Memory B cell (primary cell): ENCODE measurements around the gene DUOXA1.
"Not testable (repeated sequence)": the region's sequence is repeated elsewhere in the genome, so short reads cannot be mapped to it uniquely, and the experiment has no call there.

Source experiments
- ATAC-seq: fragments of 150-1000 bp; cut with Tn5 transposase; 2 replicates; pipeline ENCODE4 v1.10.0; 2021; ENCODE audit warnings: low read depth, mild to moderate bottlenecking, moderate library complexity
- DNase-seq, 2 donors: peaks; one replicate each; pipeline ENCODE4 v3.0.0; 2022; ENCODE audit warnings: low spot score in 2 of 2
- H3K27ac Mint-ChIP-seq: one replicate; pipeline ENCODE4 v1.8.0; 2022; ENCODE audit warnings: mild to moderate bottlenecking, moderate library complexity, mixed read lengths
- H3K27me3 Mint-ChIP-seq: one replicate; pipeline ENCODE4 v1.8.0; 2022; ENCODE audit warnings: mixed read lengths
- H3K36me3 Mint-ChIP-seq: one replicate; pipeline ENCODE4 v1.8.0; 2022; ENCODE audit warnings: mild to moderate bottlenecking, mixed read lengths
- H3K4me1 Mint-ChIP-seq: one replicate; pipeline ENCODE4 v1.8.0; 2022; ENCODE audit warnings: mixed read lengths
- H3K4me3 Mint-ChIP-seq: one replicate; pipeline ENCODE4 v1.8.0; 2022; ENCODE audit warnings: mild to moderate bottlenecking, moderate library complexity, mixed read lengths
- H3K9me3 Mint-ChIP-seq: one replicate; pipeline ENCODE4 v1.8.0; 2022; ENCODE audit warnings: mixed read lengths

Gene DUOXA1

GRCh38 chr15:45106002-45106790 lies 23.5 kb downstream of the DUOXA1 start:
- Mint-ChIP-seq H3K4me3 (no peak overlapping the region), H3K36me3 (no peaks in the 10 kb centered on the region), H3K9me3 (no peaks in the 10 kb centered on the region), H3K27ac (no peak overlapping the region), H3K27me3 (peaks cover 15% of the 10 kb centered on the region), H3K4me1 (no peaks in the 10 kb centered on the region)
- DNase-seq (no peak), ATAC-seq (no peak)

GRCh38 chr15:45105586-45105985 lies 24.1 kb downstream of the DUOXA1 start:
- Mint-ChIP-seq H3K27ac (no peak overlapping the region), H3K27me3 (peaks cover 15% of the 10 kb centered on the region), H3K36me3 (no peaks in the 10 kb centered on the region), H3K4me3 (no peak overlapping the region), H3K9me3 (no peaks in the 10 kb centered on the region), H3K4me1 (no peaks in the 10 kb centered on the region)
- DNase-seq (no peak), ATAC-seq (no peak)

- not testable (repeated sequence) for DNase-seq, H3K9me3 Mint-ChIP-seq, H3K36me3 Mint-ChIP-seq, H3K27ac Mint-ChIP-seq, H3K4me1 Mint-ChIP-seq, ATAC-seq, H3K4me3 Mint-ChIP-seq
- peaks cover 11% of the 10 kb centered on the region for H3K27me3 Mint-ChIP-seq
Measured at GRCh38 chr15:45104170-45104569, 25.5 kb downstream of the DUOXA1 start.

DNA sequence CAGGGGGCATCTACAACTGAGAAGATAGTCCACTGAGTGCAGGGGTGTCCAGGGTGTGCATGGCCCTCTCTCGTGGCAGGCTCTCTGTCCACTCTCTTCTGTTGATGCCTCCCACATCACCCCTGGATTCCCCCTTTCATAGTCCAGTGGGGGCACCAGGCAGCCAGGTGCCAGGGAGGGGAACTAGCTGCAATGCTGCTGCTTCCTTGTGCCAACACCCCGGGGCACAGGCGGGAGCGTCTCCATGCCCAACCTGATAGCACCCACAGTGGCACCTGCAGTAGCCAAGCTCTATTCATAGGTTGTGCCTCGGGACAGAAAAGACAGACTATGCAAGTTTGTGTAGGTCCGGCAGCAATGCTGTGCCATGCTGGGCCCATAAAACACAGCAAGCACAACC lies 27.5 kb downstream of the DUOXA1 start:
- H3K27me3 Mint-ChIP-seq = peaks cover 11% of the 10 kb centered on the region
- no peaks in the 10 kb centered on the region for H3K9me3 Mint-ChIP-seq
- no peaks in the 10 kb centered on the region for H3K4me1 Mint-ChIP-seq
- DNase-seq (no peak), ATAC-seq (no peak)
- H3K4me3 Mint-ChIP-seq = no peak overlapping the region
- H3K27ac Mint-ChIP-seq = no peak overlapping the region
- H3K36me3 Mint-ChIP-seq = no peaks in the 10 kb centered on the region

- ATAC-seq (no peak), DNase-seq (no peak)
- H3K4me3 Mint-ChIP-seq = no peak overlapping the region
- H3K36me3 Mint-ChIP-seq = no peaks in the 10 kb centered on the region
- peaks cover 11% of the 10 kb centered on the region for H3K27me3 Mint-ChIP-seq
- H3K4me1 Mint-ChIP-seq = no peaks in the 10 kb centered on the region
- H3K27ac Mint-ChIP-seq = no peak overlapping the region
- no peaks in the 10 kb centered on the region for H3K9me3 Mint-ChIP-seq
Measured at GRCh38 chr15:45101749-45102148, 27.9 kb downstream of the DUOXA1 start.

- DNase-seq = no peak
- Mint-ChIP-seq H3K4me3 (no peak overlapping the region), H3K9me3 (no peaks in the 10 kb centered on the region), H3K36me3 (no peaks in the 10 kb centered on the region), H3K27ac (no peak overlapping the region), H3K27me3 (peaks cover 8% of the 10 kb centered on the region), H3K4me1 (no peaks in the 10 kb centered on the region)
- ATAC-seq = no peak
Measured at GRCh38 chr15:45100884-45101625, 28.6 kb downstream of the DUOXA1 start.

GRCh38 chr15:45099549-45100165 lies 30.0 kb downstream of the DUOXA1 start:
- H3K9me3 Mint-ChIP-seq = no peaks in the 10 kb centered on the region
- H3K4me3 Mint-ChIP-seq = no peak overlapping the region
- H3K27ac Mint-ChIP-seq = no peak overlapping the region
- ATAC-seq = no peak
- no peaks in the 10 kb centered on the region for H3K36me3 Mint-ChIP-seq
- no peak for DNase-seq
- peaks cover 8% of the 10 kb centered on the region for H3K27me3 Mint-ChIP-seq
- no peaks in the 10 kb centered on the region for H3K4me1 Mint-ChIP-seq

DNA sequence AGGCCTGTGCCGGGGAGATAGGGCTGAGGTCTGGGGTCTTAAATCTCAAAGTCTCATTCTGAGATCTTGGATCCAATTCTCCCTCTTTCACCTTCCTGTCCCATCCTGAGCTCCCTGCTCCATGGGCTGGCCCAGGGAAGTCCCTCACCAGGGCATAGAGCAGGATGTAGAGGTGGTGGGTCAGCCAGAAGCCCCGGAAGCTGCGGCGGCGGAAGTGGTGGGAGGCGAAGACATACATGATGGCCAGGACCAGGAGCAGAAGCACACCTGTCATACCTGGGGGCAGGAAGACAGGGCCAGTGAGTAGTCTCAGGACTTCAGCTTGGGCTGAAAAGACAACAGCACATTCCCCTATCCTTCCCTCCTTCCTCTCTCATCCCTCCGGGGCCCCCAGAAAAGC lies 32.2 kb downstream of the DUOXA1 start:
- no peak for ATAC-seq
- H3K4me1 Mint-ChIP-seq = no peaks in the 10 kb centered on the region

DNA sequence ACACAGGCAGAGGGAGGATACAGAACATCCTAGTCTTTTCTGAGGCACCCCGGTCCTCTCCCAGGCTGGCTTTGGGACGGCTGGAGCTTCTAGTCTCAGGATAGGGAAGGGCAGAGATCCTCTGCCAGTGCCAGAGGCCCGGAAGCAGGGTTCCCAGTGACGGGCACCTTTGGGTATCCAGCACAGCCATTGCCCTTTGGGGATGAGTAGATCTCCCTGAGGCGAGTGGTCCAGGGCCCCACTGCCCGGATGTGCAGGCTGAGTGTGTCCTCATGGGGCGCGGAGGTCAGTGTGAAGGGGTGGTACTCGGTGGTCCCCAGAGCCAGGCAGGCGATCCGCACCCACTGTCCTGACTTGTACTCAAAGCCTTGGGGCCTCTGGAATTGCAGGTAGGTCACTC lies 34.0 kb downstream of the DUOXA1 start:
- Mint-ChIP-seq H3K36me3 (peaks cover 1% of the 10 kb centered on the region), H3K4me3 (no peak overlapping the region), H3K4me1 (no peaks in the 10 kb centered on the region), H3K27ac (no peak overlapping the region), H3K27me3 (peaks cover 10% of the 10 kb centered on the region), H3K9me3 (no peaks in the 10 kb centered on the region)
- no peak for DNase-seq
- no peak for ATAC-seq

More for the DNA sequence above, 32.2 kb downstream of the DUOXA1 start:
- no peak for DNase-seq
- Mint-ChIP-seq H3K27ac (no peak overlapping the region), H3K27me3 (peaks cover 5% of the 10 kb centered on the region), H3K9me3 (no peaks in the 10 kb centered on the region), H3K4me3 (no peak overlapping the region), H3K36me3 (no peaks in the 10 kb centered on the region)

DNA sequence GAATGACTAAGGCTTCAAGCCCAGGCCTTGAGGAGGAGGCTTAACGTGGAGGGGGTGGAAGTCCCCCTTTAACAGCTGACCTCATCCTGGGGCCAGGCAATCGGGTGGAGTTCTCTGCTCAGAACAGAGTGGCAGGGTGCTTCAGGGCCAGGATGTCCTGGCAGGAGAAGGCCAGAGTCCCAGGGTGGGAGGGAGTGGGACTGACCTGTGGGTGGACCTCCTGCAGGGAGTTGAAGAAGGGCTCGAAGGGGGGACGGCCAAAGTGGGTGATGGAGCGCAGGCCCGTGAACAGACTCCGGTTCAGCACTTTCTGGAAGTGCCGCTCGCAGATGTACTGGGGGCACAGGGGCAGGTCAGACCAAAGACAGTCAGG lies 35.3 kb downstream of the DUOXA1 start:
- H3K27ac Mint-ChIP-seq = no peak overlapping the region
- no peak for DNase-seq
- H3K9me3 Mint-ChIP-seq = no peaks in the 10 kb centered on the region
- peaks cover 1% of the 10 kb centered on the region for H3K36me3 Mint-ChIP-seq
- H3K4me1 Mint-ChIP-seq = no peaks in the 10 kb centered on the region
- no peak for ATAC-seq
- H3K4me3 Mint-ChIP-seq = no peak overlapping the region
- peaks cover 12% of the 10 kb centered on the region for H3K27me3 Mint-ChIP-seq

GRCh38 chr15:45093622-45094357 lies 35.9 kb downstream of the DUOXA1 start:
- no peak overlapping the region for H3K4me3 Mint-ChIP-seq
- no peaks in the 10 kb centered on the region for H3K9me3 Mint-ChIP-seq
- peaks cover 13% of the 10 kb centered on the region for H3K27me3 Mint-ChIP-seq
- DNase-seq (no peak), ATAC-seq (no peak)
- H3K27ac Mint-ChIP-seq = no peak overlapping the region
- H3K36me3 Mint-ChIP-seq = peaks cover 1% of the 10 kb centered on the region
- H3K4me1 Mint-ChIP-seq = no peaks in the 10 kb centered on the region

- DNase-seq = no peak
- no peak overlapping the region for H3K4me3 Mint-ChIP-seq
- H3K9me3 Mint-ChIP-seq = no peaks in the 10 kb centered on the region
- no peak for ATAC-seq
- H3K36me3 Mint-ChIP-seq = peaks cover 1% of the 10 kb centered on the region
- H3K27me3 Mint-ChIP-seq = peaks cover 13% of the 10 kb centered on the region
- H3K27ac Mint-ChIP-seq = no peak overlapping the region
- H3K4me1 Mint-ChIP-seq = no peaks in the 10 kb centered on the region
Measured at GRCh38 chr15:45093013-45093412, 36.7 kb downstream of the DUOXA1 start.

- H3K9me3 Mint-ChIP-seq = no peaks in the 10 kb centered on the region
- no peaks in the 10 kb centered on the region for H3K4me1 Mint-ChIP-seq
- no peak overlapping the region for H3K27ac Mint-ChIP-seq
- peaks cover 17% of the 10 kb centered on the region for H3K27me3 Mint-ChIP-seq
- no peak overlapping the region for H3K4me3 Mint-ChIP-seq
- DNase-seq (no peak), ATAC-seq (no peak)
- peaks cover 1% of the 10 kb centered on the region for H3K36me3 Mint-ChIP-seq
Measured at GRCh38 chr15:45091576-45091975, 38.1 kb downstream of the DUOXA1 start.

DNA sequence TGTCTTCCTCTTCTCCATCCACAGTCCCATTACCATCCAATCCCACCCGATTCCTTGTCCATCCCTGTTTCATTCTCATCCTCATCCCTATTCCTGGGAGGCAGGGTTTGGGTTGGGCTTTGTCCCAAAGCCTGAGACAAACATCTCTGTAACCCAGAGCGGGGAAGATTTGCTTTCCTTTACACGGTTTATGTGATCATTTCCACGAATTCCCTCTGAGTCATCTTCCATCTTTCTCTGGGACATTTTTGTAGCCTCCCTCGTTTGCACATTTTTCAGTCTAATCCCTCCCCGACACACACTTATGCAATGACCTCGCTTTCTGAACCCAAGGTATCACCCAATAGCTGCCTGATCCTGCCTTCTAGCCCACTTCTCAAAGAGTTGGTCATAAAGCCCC lies 38.5 kb downstream of the DUOXA1 start:
- DNase-seq = no peak
- H3K4me1 Mint-ChIP-seq = no peaks in the 10 kb centered on the region
- H3K27me3 Mint-ChIP-seq = peaks cover 17% of the 10 kb centered on the region

More for the DNA sequence above, 38.5 kb downstream of the DUOXA1 start:
- Mint-ChIP-seq H3K4me3 (no peak overlapping the region), H3K9me3 (no peaks in the 10 kb centered on the region), H3K36me3 (peaks cover 1% of the 10 kb centered on the region), H3K27ac (no peak overlapping the region)
- ATAC-seq = no peak
